Measurements from ENCODE around the gene DGLUCY. TPM values are rescaled to one million over a fixed set of nuclear protein-coding genes. Genes with fewer than 3 reads are reported as not detected.
"Not testable (repeated sequence)": the region's sequence is repeated elsewhere in the genome, so short reads cannot be mapped to it uniquely, and the experiment has no call there.

The DGLUCY gene
- total and polyA plus RNA-seq, 2 experiments from 2014 or later, result 15.2 to 15.7 TPM

- Histone ChIP-seq H2AFZ (no peak overlapping the region), H3K27me3 (replicated peaks; ENCODE audit: insufficient read depth) (no peaks in the 10 kb centered on the region), H3F3A (ENCODE audit: insufficient read depth) (no peaks in the 10 kb centered on the region), H3K4me3 (no peak overlapping the region), H3K79me2 (ENCODE audit: insufficient read depth) (no peaks in the 10 kb centered on the region), H3K4me1 (ENCODE audit: insufficient read depth) (no peaks in the 10 kb centered on the region), H3K9ac (no peak overlapping the region), H4K20me1 (ENCODE audit: insufficient read depth) (no peaks in the 10 kb centered on the region), H3K9me3 (ENCODE audit: low read depth) (no peaks in the 10 kb centered on the region), H3K9me2 (ENCODE audit: insufficient read depth) (no peaks in the 10 kb centered on the region), H3K27ac (no peak overlapping the region), H3K4me2 (ENCODE audit: unreplicated experiment) (no peak overlapping the region), H3K36me3 (ENCODE audit: low read depth) (no peaks in the 10 kb centered on the region)
- WGBS, 2 experiments (ENCODE audit: low coverage in 1 of 2, low lambda C conversion rate in 2 of 2, missing lambda C conversion rate in 2 of 2), result 96 to 98% methylated on average over 10 of the region's 10 CpGs
- TF ChIP-seq EZH2phosphoT487 (IDR thresholded peaks at IDR 0.05; ENCODE audit: insufficient read depth, low read depth) (no peak), EZH2 (IDR thresholded peaks at IDR 0.05; ENCODE audit: insufficient read depth, poor library complexity, severe bottlenecking) (no peak)
- in situ Hi-C loops (cut with MboI), result no loop called here
- DNase-seq, result no peak
Measured at GRCh38 chr14:91195881-91196280, 82.0 kb downstream of the DGLUCY start.

- Histone ChIP-seq H3K4me2 (ENCODE audit: unreplicated experiment) (no peak overlapping the region), H3K4me1 (ENCODE audit: insufficient read depth) (peaks cover 7% of the 10 kb centered on the region), H3K36me3 (ENCODE audit: low read depth) (no peaks in the 10 kb centered on the region), H4K20me1 (ENCODE audit: insufficient read depth) (no peaks in the 10 kb centered on the region), H3F3A (ENCODE audit: insufficient read depth) (no peaks in the 10 kb centered on the region), H3K27ac (no peak overlapping the region), H3K9ac (no peak overlapping the region), H3K9me2 (ENCODE audit: insufficient read depth) (no peaks in the 10 kb centered on the region), H3K9me3 (ENCODE audit: low read depth) (no peaks in the 10 kb centered on the region), H3K4me3 (no peak overlapping the region), H3K27me3 (replicated peaks; ENCODE audit: insufficient read depth) (no peaks in the 10 kb centered on the region), H3K79me2 (ENCODE audit: insufficient read depth) (no peaks in the 10 kb centered on the region), H2AFZ (no peak overlapping the region)
- in situ Hi-C loops (cut with MboI), result no loop called here
- no peak for DNase-seq
- TF ChIP-seq EZH2phosphoT487 (IDR thresholded peaks at IDR 0.05; ENCODE audit: insufficient read depth, low read depth) (no peak), EZH2 (IDR thresholded peaks at IDR 0.05; ENCODE audit: insufficient read depth, poor library complexity, severe bottlenecking) (no peak)
Measured at GRCh38 chr14:91197631-91198030, 83.8 kb downstream of the DGLUCY start.

GRCh38 chr14:91200802-91201201, 86.9 kb downstream of the DGLUCY start:
- H3K36me3 ChIP-seq (ENCODE audit: low read depth); DNase-seq; in situ Hi-C loops (cut with MboI); H3K4me2 ChIP-seq (ENCODE audit: unreplicated experiment); H3K4me3 ChIP-seq; H3K27ac ChIP-seq; H3K9ac ChIP-seq; H3K9me3 ChIP-seq (ENCODE audit: low read depth); H3K27me3 ChIP-seq (replicated peaks; ENCODE audit: insufficient read depth); H3F3A ChIP-seq (ENCODE audit: insufficient read depth); H3K9me2 ChIP-seq (ENCODE audit: insufficient read depth); H3K79me2 ChIP-seq (ENCODE audit: insufficient read depth); H4K20me1 ChIP-seq (ENCODE audit: insufficient read depth); H2AFZ ChIP-seq; H3K4me1 ChIP-seq (ENCODE audit: insufficient read depth): not testable (repeated sequence)
- WGBS, 2 experiments (ENCODE audit: low coverage in 1 of 2, low lambda C conversion rate in 2 of 2, missing lambda C conversion rate in 2 of 2), result 97 to 99% methylated on average over 6 of the region's 6 CpGs

- peak overlapping the region; percentile 59 for H2AFZ ChIP-seq
Measured at GRCh38 chr14:91202234-91202974, 88.5 kb downstream of the DGLUCY start.

GRCh38 chr14:91204657-91205056, 90.8 kb downstream of the DGLUCY start:
- no peak for DNase-seq
- no peak overlapping the region for H3K9ac ChIP-seq
- H3K36me3 ChIP-seq (ENCODE audit: low read depth), result no peaks in the 10 kb centered on the region
- no peaks in the 10 kb centered on the region for H3K27me3 ChIP-seq (replicated peaks; ENCODE audit: insufficient read depth)
- no peak overlapping the region for H3K4me2 ChIP-seq (ENCODE audit: unreplicated experiment)
- H3K27ac ChIP-seq, result no peak overlapping the region
- WGBS, 2 experiments (ENCODE audit: low coverage in 1 of 2, low lambda C conversion rate in 2 of 2, missing lambda C conversion rate in 2 of 2), result 98 to 99% methylated on average over 14 of the region's 14 CpGs
- TF ChIP-seq EZH2 (IDR thresholded peaks at IDR 0.05; ENCODE audit: insufficient read depth, poor library complexity, severe bottlenecking) (no peak), EZH2phosphoT487 (IDR thresholded peaks at IDR 0.05; ENCODE audit: insufficient read depth, low read depth) (no peak)
- no peak overlapping the region for H2AFZ ChIP-seq
- H3K9me3 ChIP-seq (ENCODE audit: low read depth), result no peaks in the 10 kb centered on the region
- H3K79me2 ChIP-seq (ENCODE audit: insufficient read depth), result no peaks in the 10 kb centered on the region
- in situ Hi-C loops (cut with MboI), result no loop called here
- H3K4me1 ChIP-seq (ENCODE audit: insufficient read depth), result peaks cover 10% of the 10 kb centered on the region
- no peaks in the 10 kb centered on the region for H4K20me1 ChIP-seq (ENCODE audit: insufficient read depth)
- no peaks in the 10 kb centered on the region for H3F3A ChIP-seq (ENCODE audit: insufficient read depth)
- no peak overlapping the region for H3K4me3 ChIP-seq
- no peaks in the 10 kb centered on the region for H3K9me2 ChIP-seq (ENCODE audit: insufficient read depth)

More at GRCh38 chr14:91202234-91202974, 88.5 kb downstream of the DGLUCY start:
- H4K20me1 ChIP-seq (ENCODE audit: insufficient read depth), result no peaks in the 10 kb centered on the region
- no peaks in the 10 kb centered on the region for H3K9me2 ChIP-seq (ENCODE audit: insufficient read depth)
- no peak overlapping the region for H3K4me3 ChIP-seq
- no peaks in the 10 kb centered on the region for H3F3A ChIP-seq (ENCODE audit: insufficient read depth)
- peak; percentile 68 for DNase-seq
- H3K4me2 ChIP-seq (ENCODE audit: unreplicated experiment), result no peak overlapping the region
- no peaks in the 10 kb centered on the region for H3K36me3 ChIP-seq (ENCODE audit: low read depth)
- H3K79me2 ChIP-seq (ENCODE audit: insufficient read depth), result no peaks in the 10 kb centered on the region
- TF ChIP-seq EZH2phosphoT487 (IDR thresholded peaks at IDR 0.05; ENCODE audit: insufficient read depth, low read depth) (no peak), EZH2 (IDR thresholded peaks at IDR 0.05; ENCODE audit: insufficient read depth, poor library complexity, severe bottlenecking) (no peak)
- no peaks in the 10 kb centered on the region for H3K9me3 ChIP-seq (ENCODE audit: low read depth)
- H3K27ac ChIP-seq, result peak overlapping the region; percentile 61
- in situ Hi-C loops (cut with MboI), result no loop called here
- H3K27me3 ChIP-seq (replicated peaks; ENCODE audit: insufficient read depth), result no peaks in the 10 kb centered on the region
- H3K9ac ChIP-seq, result 0 out of 2 replicates have a peak overlapping the region, but pooled peaks have one; percentile 30
- 64 to 66% methylated on average over 15 of the region's 15 CpGs for WGBS, 2 experiments (ENCODE audit: low coverage in 1 of 2, low lambda C conversion rate in 2 of 2, missing lambda C conversion rate in 2 of 2)
- H3K4me1 ChIP-seq (ENCODE audit: insufficient read depth), result peaks cover 10% of the 10 kb centered on the region

Measured in GM23248 (cell line).